Measurements from ENCODE around the gene SCARB1.
A peak's percentile ranks its signal among the peaks of the same experiment; 100 is the strongest.

The SCARB1 gene

GRCh38 chr12:124800506-124800905 lies 63.2 kb downstream of the SCARB1 start:
- DNase-seq (ENCODE audit: low read depth, low spot score), result no peak
- Histone ChIP-seq H3K9ac (ENCODE audit: insufficient read length) (no peak overlapping the region), H3K36me3 (ENCODE audit: insufficient read depth, low read length) (peaks cover 34% of the 10 kb centered on the region), H3K9me3 (ENCODE audit: low read depth, low read length) (no peaks in the 10 kb centered on the region), H3K27ac (no peak overlapping the region), H3K4me3 (no peak overlapping the region)
- TF ChIP-seq EZH2 (IDR thresholded peaks at IDR 0.05), result no peak
- TF ChIP-seq POLR2AphosphoS5 (IDR thresholded peaks at IDR 0.05; ENCODE audit: borderline replicate concordance, low read depth, low read length), result no peak
- TF ChIP-seq FOXP2 (optimal IDR thresholded peaks at IDR 0.05; ENCODE audit: control extremely low read depth, extremely low read length, insufficient read depth), result no peak

- no peak overlapping the region for H3K27ac ChIP-seq
Observed at GRCh38 chr12:124797321-124797720, 66.3 kb downstream of the SCARB1 start.

GRCh38 chr12:124796303-124796960 lies 67.2 kb downstream of the SCARB1 start:
- Histone ChIP-seq H3K36me3 (ENCODE audit: insufficient read depth, low read length) (peaks cover 38% of the 10 kb centered on the region), H3K27ac (no peak overlapping the region), H3K9me3 (ENCODE audit: low read depth, low read length) (no peaks in the 10 kb centered on the region), H3K9ac (ENCODE audit: insufficient read length) (no peak overlapping the region), H3K4me3 (no peak overlapping the region)
- TF ChIP-seq FOXP2 (optimal IDR thresholded peaks at IDR 0.05; ENCODE audit: control extremely low read depth, extremely low read length, insufficient read depth) (no peak), EZH2 (IDR thresholded peaks at IDR 0.05) (no peak), POLR2AphosphoS5 (IDR thresholded peaks at IDR 0.05; ENCODE audit: borderline replicate concordance, low read depth, low read length) (no peak)
- no peak for DNase-seq (ENCODE audit: low read depth, low spot score)

More at GRCh38 chr12:124797321-124797720, 66.3 kb downstream of the SCARB1 start:
- TF ChIP-seq EZH2 (IDR thresholded peaks at IDR 0.05) (no peak), FOXP2 (optimal IDR thresholded peaks at IDR 0.05; ENCODE audit: control extremely low read depth, extremely low read length, insufficient read depth) (no peak), POLR2AphosphoS5 (IDR thresholded peaks at IDR 0.05; ENCODE audit: borderline replicate concordance, low read depth, low read length) (no peak)
- no peak for DNase-seq (ENCODE audit: low read depth, low spot score)
- Histone ChIP-seq H3K36me3 (ENCODE audit: insufficient read depth, low read length) (peaks cover 33% of the 10 kb centered on the region), H3K9ac (ENCODE audit: insufficient read length) (no peak overlapping the region), H3K4me3 (no peak overlapping the region), H3K9me3 (ENCODE audit: low read depth, low read length) (no peaks in the 10 kb centered on the region)

GRCh38 chr12:124795081-124795948 lies 68.3 kb downstream of the SCARB1 start:
- DNase-seq (ENCODE audit: low read depth, low spot score), result no peak
- no peak overlapping the region for H3K9ac ChIP-seq (ENCODE audit: insufficient read length)
- H3K9me3 ChIP-seq (ENCODE audit: low read depth, low read length), result no peaks in the 10 kb centered on the region
- TF ChIP-seq POLR2AphosphoS5 (IDR thresholded peaks at IDR 0.05; ENCODE audit: borderline replicate concordance, low read depth, low read length), result no peak
- no peak for TF ChIP-seq FOXP2 (optimal IDR thresholded peaks at IDR 0.05; ENCODE audit: control extremely low read depth, extremely low read length, insufficient read depth)
- TF ChIP-seq EZH2 (IDR thresholded peaks at IDR 0.05), result no peak
- no peak overlapping the region for H3K27ac ChIP-seq
- no peak overlapping the region for H3K4me3 ChIP-seq
- H3K36me3 ChIP-seq (ENCODE audit: insufficient read depth, low read length), result peaks cover 49% of the 10 kb centered on the region

- TF ChIP-seq POLR2AphosphoS5 (IDR thresholded peaks at IDR 0.05; ENCODE audit: borderline replicate concordance, low read depth, low read length) (no peak), FOXP2 (optimal IDR thresholded peaks at IDR 0.05; ENCODE audit: control extremely low read depth, extremely low read length, insufficient read depth) (no peak), EZH2 (IDR thresholded peaks at IDR 0.05) (no peak)
- Histone ChIP-seq H3K27ac (peak overlapping the region; percentile 13; the same call in 1 of the 2 replicates), H3K36me3 (ENCODE audit: insufficient read depth, low read length) (peaks cover 50% of the 10 kb centered on the region), H3K9me3 (ENCODE audit: low read depth, low read length) (no peaks in the 10 kb centered on the region), H3K9ac (ENCODE audit: insufficient read length) (no peak overlapping the region), H3K4me3 (no peak overlapping the region)
- DNase-seq (ENCODE audit: low read depth, low spot score), result no peak
Observed at GRCh38 chr12:124792961-124793441, 70.7 kb downstream of the SCARB1 start.

GRCh38 chr12:124792156-124792555 lies 71.5 kb downstream of the SCARB1 start:
- no peak overlapping the region for H3K9ac ChIP-seq (ENCODE audit: insufficient read length)
- H3K4me3 ChIP-seq, result no peak overlapping the region
- DNase-seq (ENCODE audit: low read depth, low spot score), result no peak
- no peaks in the 10 kb centered on the region for H3K9me3 ChIP-seq (ENCODE audit: low read depth, low read length)
- no peak overlapping the region for H3K27ac ChIP-seq
- H3K36me3 ChIP-seq (ENCODE audit: insufficient read depth, low read length), result peaks cover 46% of the 10 kb centered on the region
- TF ChIP-seq POLR2AphosphoS5 (IDR thresholded peaks at IDR 0.05; ENCODE audit: borderline replicate concordance, low read depth, low read length) (no peak), EZH2 (IDR thresholded peaks at IDR 0.05) (no peak), FOXP2 (optimal IDR thresholded peaks at IDR 0.05; ENCODE audit: control extremely low read depth, extremely low read length, insufficient read depth) (no peak)

- no peak for DNase-seq (ENCODE audit: low read depth, low spot score)
- Histone ChIP-seq H3K27ac (no peak overlapping the region), H3K9ac (ENCODE audit: insufficient read length) (no peak overlapping the region), H3K36me3 (ENCODE audit: insufficient read depth, low read length) (peaks cover 54% of the 10 kb centered on the region), H3K4me3 (no peak overlapping the region), H3K9me3 (ENCODE audit: low read depth, low read length) (no peaks in the 10 kb centered on the region)
- TF ChIP-seq FOXP2 (optimal IDR thresholded peaks at IDR 0.05; ENCODE audit: control extremely low read depth, extremely low read length, insufficient read depth) (no peak), POLR2AphosphoS5 (IDR thresholded peaks at IDR 0.05; ENCODE audit: borderline replicate concordance, low read depth, low read length) (no peak), EZH2 (IDR thresholded peaks at IDR 0.05) (no peak)
Observed at GRCh38 chr12:124790650-124791400, 72.8 kb downstream of the SCARB1 start.

All from SK-N-MC (cell line).